ENCODE results near the gene SMIM28. TPM values are rescaled to one million over a fixed set of nuclear protein-coding genes. Genes with fewer than 3 reads are reported as not detected.
A peak's percentile ranks its signal among the peaks of the same experiment; 100 is the strongest.

SMIM28 gene
- total and polyA plus RNA-seq, 2 donors (not counting 3 experiments of a cell fraction or from before 2014, with no cell fraction given): not detected

DNA sequence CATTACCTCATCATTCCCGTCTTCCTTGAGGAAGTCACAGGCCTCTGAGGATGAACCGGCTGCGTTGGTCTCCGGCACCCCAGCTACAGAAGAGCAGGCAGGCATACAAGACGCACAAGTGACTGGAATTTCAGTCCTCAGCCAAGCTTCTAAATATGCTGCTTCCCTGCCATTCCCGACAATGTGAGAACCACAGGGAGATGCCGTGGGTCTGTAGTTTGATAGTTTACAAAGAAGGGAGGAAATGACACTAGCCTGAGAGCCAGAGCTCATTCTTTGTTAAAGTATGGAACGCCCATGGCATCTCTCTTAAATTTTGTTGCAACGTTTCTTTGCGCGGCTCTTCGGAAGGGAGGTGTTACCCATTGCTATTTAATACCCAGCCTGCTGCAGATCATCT lies 52.1 kb downstream of the SMIM28 start:
- DNase-seq (ENCODE audit: low read depth, low spot score) (no peak), FAIRE-seq (peak; percentile 61)
- dilution Hi-C loops (cut with MboI; ENCODE audit: extremely low pct_ligation_motif_present, low sequenced_read_pairs) (no loop called here), intact Hi-C loops (cut with micrococcal nuclease) (loop anchor here (1.0 to 10.0 kb wide), 7 partner anchors 80 to 559 kb away; partner anchors contain the start of gene REPS1)
- Histone ChIP-seq H3K4me1 (ENCODE audit: control insufficient read depth, extremely low read depth, insufficient read depth, low read length) (no peaks in the 10 kb centered on the region), H3K36me3 (ENCODE audit: control insufficient read depth in 2 of 2, extremely low read depth in 1 of 2, insufficient read depth in 2 of 2, low read length in 2 of 2) (peaks cover 11 to 28% of the 10 kb centered on the region in 2 experiments), H2AFZ (ENCODE audit: low read depth, low read length) (no peak overlapping the region), H3K9me3 (replicated peaks; ENCODE audit: control insufficient read depth, insufficient read depth, low read length) (no peaks in the 10 kb centered on the region), H3K9me1 (replicated peaks; ENCODE audit: control insufficient read depth, extremely low read depth, insufficient read depth, low read length) (no peaks in the 10 kb centered on the region), H3K9ac (replicated peaks; ENCODE audit: extremely low read depth, insufficient read depth, low read length) (no peak overlapping the region), H4K20me1 (replicated peaks; ENCODE audit: control insufficient read depth, extremely low read depth, insufficient read depth, low read length) (no peaks in the 10 kb centered on the region), H3K27ac (ENCODE audit: insufficient read depth, low read depth, low read length) (no peak overlapping the region), H3K4me3 (replicated peaks in 1 of 3; ENCODE audit: insufficient read depth in 1 of 3, low read depth in 1 of 3, low read length in 3 of 3) (no peak overlapping the region), H3K27me3 (ENCODE audit: control insufficient read depth in 2 of 2, insufficient read depth in 2 of 2, low read length in 2 of 2) (no peaks in the 10 kb centered on the region), H3K79me2 (ENCODE audit: control insufficient read depth, insufficient read depth, low read length) (no peaks in the 10 kb centered on the region), H3K4me2 (ENCODE audit: insufficient read depth, low read length) (no peak overlapping the region)
- TF ChIP-seq FOS (IDR thresholded peaks at IDR 0.05; ENCODE audit: borderline replicate concordance, insufficient read depth, low read length): no peak
- TF ChIP-seq GATA2 (IDR thresholded peaks at IDR 0.05; ENCODE audit: insufficient read depth, insufficient read length, low read depth, low read length): no peak
- TF ChIP-seq POLR2A (IDR thresholded peaks at IDR 0.05; ENCODE audit: low read depth, low read length): no peak
- TF ChIP-seq, protein P1, sequence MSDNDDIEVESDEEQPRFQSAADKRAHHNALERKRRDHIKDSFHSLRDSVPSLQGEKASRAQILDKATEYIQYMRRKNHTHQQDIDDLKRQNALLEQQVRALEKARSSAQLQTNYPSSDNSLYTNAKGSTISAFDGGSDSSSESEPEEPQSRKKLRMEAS (IDR thresholded peaks at IDR 0.05; ENCODE audit: insufficient read depth, insufficient read length): no peak
- TF ChIP-seq, protein P2, sequence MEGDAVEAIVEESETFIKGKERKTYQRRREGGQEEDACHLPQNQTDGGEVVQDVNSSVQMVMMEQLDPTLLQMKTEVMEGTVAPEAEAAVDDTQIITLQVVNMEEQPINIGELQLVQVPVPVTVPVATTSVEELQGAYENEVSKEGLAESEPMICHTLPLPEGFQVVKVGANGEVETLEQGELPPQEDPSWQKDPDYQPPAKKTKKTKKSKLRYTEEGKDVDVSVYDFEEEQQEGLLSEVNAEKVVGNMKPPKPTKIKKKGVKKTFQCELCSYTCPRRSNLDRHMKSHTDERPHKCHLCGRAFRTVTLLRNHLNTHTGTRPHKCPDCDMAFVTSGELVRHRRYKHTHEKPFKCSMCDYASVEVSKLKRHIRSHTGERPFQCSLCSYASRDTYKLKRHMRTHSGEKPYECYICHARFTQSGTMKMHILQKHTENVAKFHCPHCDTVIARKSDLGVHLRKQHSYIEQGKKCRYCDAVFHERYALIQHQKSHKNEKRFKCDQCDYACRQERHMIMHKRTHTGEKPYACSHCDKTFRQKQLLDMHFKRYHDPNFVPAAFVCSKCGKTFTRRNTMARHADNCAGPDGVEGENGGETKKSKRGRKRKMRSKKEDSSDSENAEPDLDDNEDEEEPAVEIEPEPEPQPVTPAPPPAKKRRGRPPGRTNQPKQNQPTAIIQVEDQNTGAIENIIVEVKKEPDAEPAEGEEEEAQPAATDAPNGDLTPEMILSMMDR (IDR thresholded peaks at IDR 0.05; ENCODE audit: extremely low read depth in 1 of 2, insufficient read depth in 1 of 2, low read depth in 1 of 2, low read length in 2 of 2): no peak
- no peak for TF ChIP-seq EZH2 (IDR thresholded peaks at IDR 0.05; ENCODE audit: borderline replicate concordance, low read depth, low read length, severe bottlenecking)
- no peak for TF ChIP-seq JUN (IDR thresholded peaks at IDR 0.05; ENCODE audit: borderline replicate concordance, insufficient read depth, insufficient read length, low read depth)
- no peak for TF ChIP-seq MYC (IDR thresholded peaks at IDR 0.05; ENCODE audit: low read depth, low read length)
- TF ChIP-seq POLR2AphosphoS5 (IDR thresholded peaks at IDR 0.05; ENCODE audit: insufficient read depth, low read depth, low read length): no peak
- POLR2A ChIA-PET: interaction anchor here (0.6 kb wide), 1 partner anchor 57 kb away, joined by 3 read pairs; no protein-coding TSS in a partner anchor
- CTCF ChIA-PET: interaction anchor here (0.8 to 2.3 kb wide), 21 partner anchors 10 to 935 kb away, joined by 3 to 21 read pairs (median 3); partner anchors contain the start of gene NHSL1
- no TSS peak for BruUV-seq (replicated peaks)
